Stomach (tissue), 9 donors: ENCODE data around the gene FYN. TPM values are rescaled to one million over a fixed set of nuclear protein-coding genes. Genes with fewer than 3 reads are reported as not detected.
A peak's percentile ranks its signal among the peaks of the same experiment; 100 is the strongest.

ENCODE experiments used
- DNase-seq, 2 donors: peaks; one replicate each; pipeline versions ENCODE4 v3.0.0 to v3.0.0-alpha.2; 2013 to 2019
- H3K27ac ChIP-seq, 5 donors: fragments of 200-600 bp in 4 of 5; sonication (generic) in 4 of 5; one replicate each; pipeline ENCODE4 v1.5.1; 2013 to 2019; ENCODE audit warnings: mild to moderate bottlenecking in 1 of 5, moderate library complexity in 1 of 5
- H3K27me3 ChIP-seq, 3 donors: fragments of 200-600 bp; sonication (generic); one replicate each; pipeline ENCODE4 v1.5.1; 2017 to 2019; ENCODE audit warnings: mixed run types in 1 of 3
- H3K36me3 ChIP-seq, 4 donors: fragments of 200-600 bp; sonication (generic); 1 replicate in 3 of 4; 2 replicates in 1 of 4; pipeline ENCODE4 v1.5.1; 2016 to 2019
- H3K4me1 ChIP-seq, 4 donors: fragments of 200-600 bp; sonication (generic); one replicate each; pipeline ENCODE4 v1.5.1; 2016 to 2019
- H3K4me3 ChIP-seq, 4 donors: fragments of 200-600 bp; sonication (generic) in 3 of 4; one replicate each; pipeline ENCODE4 v1.5.1; 2016 to 2019; ENCODE audit warnings: mild to moderate bottlenecking in 1 of 4
- H3K9me3 ChIP-seq, 4 donors: fragments of 200-600 bp; sonication (generic); one replicate each; pipeline ENCODE4 v1.5.1; 2016 to 2019
- EP300 ChIP-seq: sonication (generic); formaldehyde crosslinking; IDR thresholded peaks from one replicate; pipeline ENCODE4 v1.6.1; 2017; ENCODE audit warnings: antibody characterized with exemption
- POLR2A ChIP-seq, 4 donors: fragments of 450-650 bp; IDR thresholded peaks; one replicate each; pipeline ENCODE4 v1.6.1; 2016; ENCODE audit warnings: antibody characterized with exemption in 4 of 4, control low read depth in 2 of 4, mild to moderate bottlenecking in 1 of 4, moderate library complexity in 1 of 4
- POLR2AphosphoS5 ChIP-seq, 3 donors: sonication (generic); formaldehyde crosslinking; IDR thresholded peaks; one replicate each; pipeline ENCODE4 v1.6.1; 2016; ENCODE audit warnings: antibody characterized with exemption in 3 of 3
- WGBS, 5 donors: extraction: QIAGEN DNeasy Blood & Tissue Kit in 3 of 5; methylation state at CpG; one replicate each; pipeline versions ENCODE4 v1.1.5 to v1.1.7; 2013 to 2018; 5-methylcytosine and 5-hydroxymethylcytosine counted together
- intact Hi-C: fragments of 100-400 bp; cut with DNase I; formaldehyde crosslinking; loops from one replicate; pipeline ENCODE4 v1.15.1; 2023; ENCODE audit warnings: low total_unique reads
- polyA plus RNA-seq, 3 donors: library from polyadenylated mRNA; stranded (reverse); fragments of 200-250 nt; gene quantifications; one replicate each; pipeline ENCODE4 v1.2.3, GENCODE V29; 2013
- total RNA-seq, 5 donors: library from RNA; depleted of rRNA; stranded (reverse); fragments of >200 nt; gene quantifications; one replicate each; pipeline versions ENCODE4 v1.1.0 to v1.2.3, GENCODE V29; 2014 to 2016
- TF ChIP-seq, protein P1 (sequence below), 7 experiments: fragments of 450-650 bp in 4 of 7; fragments of 200-600 bp in 3 of 7; sonication (generic) in 3 of 7; IDR thresholded peaks; one replicate each; pipeline ENCODE4 v1.5.1; 2016 to 2019; ENCODE audit warnings: antibody characterized with exemption in 7 of 7, control low read depth in 2 of 7, mild to moderate bottlenecking in 1 of 7
- donor health status: healthy with polysubstance abuse.
- donor health status: Bipolar disorder and iron deficiency.
- donor health status: healthy.

The FYN gene
- total and polyA plus RNA-seq, 8 donors: 8.4 to 146 (median 37.1) TPM

GRCh38 chr6:111711476-111711875, 161.8 kb downstream of the FYN start:
- TF ChIP-seq, protein P1, sequence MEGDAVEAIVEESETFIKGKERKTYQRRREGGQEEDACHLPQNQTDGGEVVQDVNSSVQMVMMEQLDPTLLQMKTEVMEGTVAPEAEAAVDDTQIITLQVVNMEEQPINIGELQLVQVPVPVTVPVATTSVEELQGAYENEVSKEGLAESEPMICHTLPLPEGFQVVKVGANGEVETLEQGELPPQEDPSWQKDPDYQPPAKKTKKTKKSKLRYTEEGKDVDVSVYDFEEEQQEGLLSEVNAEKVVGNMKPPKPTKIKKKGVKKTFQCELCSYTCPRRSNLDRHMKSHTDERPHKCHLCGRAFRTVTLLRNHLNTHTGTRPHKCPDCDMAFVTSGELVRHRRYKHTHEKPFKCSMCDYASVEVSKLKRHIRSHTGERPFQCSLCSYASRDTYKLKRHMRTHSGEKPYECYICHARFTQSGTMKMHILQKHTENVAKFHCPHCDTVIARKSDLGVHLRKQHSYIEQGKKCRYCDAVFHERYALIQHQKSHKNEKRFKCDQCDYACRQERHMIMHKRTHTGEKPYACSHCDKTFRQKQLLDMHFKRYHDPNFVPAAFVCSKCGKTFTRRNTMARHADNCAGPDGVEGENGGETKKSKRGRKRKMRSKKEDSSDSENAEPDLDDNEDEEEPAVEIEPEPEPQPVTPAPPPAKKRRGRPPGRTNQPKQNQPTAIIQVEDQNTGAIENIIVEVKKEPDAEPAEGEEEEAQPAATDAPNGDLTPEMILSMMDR (IDR thresholded peaks at IDR 0.05): peak in 1 of 7 experiments; percentile 20
- no peak for TF ChIP-seq POLR2A (IDR thresholded peaks at IDR 0.05)
- no peak for TF ChIP-seq EP300
- TF ChIP-seq POLR2AphosphoS5 (IDR thresholded peaks at IDR 0.05): peak in 1 of 3 donors; percentile 30
- 26 to 42% (median 37%) methylated on average over 7 of the region's 7 CpGs for WGBS, 5 donors
- H3K36me3 ChIP-seq: peaks cover 5 to 32% (median 18%) of the 10 kb centered on the region in 4 donors
- peak overlapping the region; percentile 19 to 74 (median 63) for H3K27ac ChIP-seq
- peak; percentile 53 to 77 for DNase-seq
- H3K4me1 ChIP-seq: peaks cover 24 to 53% (median 37%) of the 10 kb centered on the region in 4 donors
- H3K9me3 ChIP-seq: no peaks in the 10 kb centered on the region
- intact Hi-C loops: loop anchor here (5.0 to 10.0 kb wide), 2 partner anchors 286 to 323 kb away; no protein-coding TSS in a partner anchor
- H3K4me3 ChIP-seq: no peak overlapping the region
- no peaks in the 10 kb centered on the region for H3K27me3 ChIP-seq

- H3K4me3 ChIP-seq: no peak overlapping the region
- intact Hi-C loops: loop anchor here (5.0 to 10.0 kb wide), 2 partner anchors 286 to 324 kb away; no protein-coding TSS in a partner anchor
- H3K27ac ChIP-seq: peak overlapping the region; percentile 48 to 74 (median 64)
- peaks cover 6 to 32% (median 20%) of the 10 kb centered on the region in 4 donors for H3K36me3 ChIP-seq
- 28 to 48% (median 40%) methylated on average over 4 of the region's 4 CpGs for WGBS, 5 donors
- TF ChIP-seq POLR2AphosphoS5 (IDR thresholded peaks at IDR 0.05) (no peak), EP300 (no peak), POLR2A (IDR thresholded peaks at IDR 0.05) (no peak)
- TF ChIP-seq, protein P1 (IDR thresholded peaks at IDR 0.05): no peak
- DNase-seq: no peak
- H3K4me1 ChIP-seq: peaks cover 24 to 53% (median 37%) of the 10 kb centered on the region in 4 donors
- H3K9me3 ChIP-seq: no peaks in the 10 kb centered on the region
- H3K27me3 ChIP-seq: no peaks in the 10 kb centered on the region
Measured at GRCh38 chr6:111710911-111711310, 162.3 kb downstream of the FYN start.

DNA sequence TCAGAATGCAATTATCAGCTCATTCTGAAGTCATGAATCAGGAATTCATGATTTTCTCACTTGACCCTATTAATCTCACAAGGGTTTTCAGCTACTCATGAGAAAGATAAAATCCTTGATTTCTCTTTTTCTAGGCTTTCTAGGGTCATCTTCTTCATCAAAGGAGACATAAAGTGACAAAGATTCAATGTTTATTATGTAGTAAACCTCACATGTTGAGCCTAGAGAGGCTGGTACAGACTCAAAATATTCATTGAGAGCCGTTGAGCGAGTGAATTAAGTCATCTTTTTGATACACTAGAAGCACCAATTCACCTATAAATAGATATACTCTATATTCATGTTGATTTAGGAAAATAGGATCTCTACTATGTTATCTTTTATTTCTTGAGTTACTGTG, 162.8 kb downstream of the FYN start:
- no peak for DNase-seq
- Histone ChIP-seq H3K4me3 (no peak overlapping the region), H3K27ac (peak overlapping the region in 4 of 5 donors; percentile 29 to 74 (median 56)), H3K36me3 (peaks cover 7 to 31% (median 22%) of the 10 kb centered on the region in 4 donors), H3K27me3 (no peaks in the 10 kb centered on the region), H3K4me1 (peaks cover 24 to 53% (median 37%) of the 10 kb centered on the region in 4 donors), H3K9me3 (no peaks in the 10 kb centered on the region)
- no peak for TF ChIP-seq POLR2A (IDR thresholded peaks at IDR 0.05)
- no peak for TF ChIP-seq POLR2AphosphoS5 (IDR thresholded peaks at IDR 0.05)
- no peak for TF ChIP-seq EP300
- TF ChIP-seq, protein P1 (IDR thresholded peaks at IDR 0.05): no peak
- intact Hi-C loops: loop anchor here (5.0 to 10.0 kb wide), 2 partner anchors 287 to 324 kb away; no protein-coding TSS in a partner anchor
- 36 to 57% (median 46%) methylated on average over 2 of the region's 2 CpGs for WGBS, 5 donors

- Histone ChIP-seq H3K9me3 (no peaks in the 10 kb centered on the region), H3K4me1 (peaks cover 24 to 53% (median 37%) of the 10 kb centered on the region in 4 donors), H3K4me3 (no peak overlapping the region), H3K36me3 (peaks cover 7 to 27% (median 24%) of the 10 kb centered on the region in 4 donors), H3K27ac (peak overlapping the region in 4 of 5 donors; percentile 29 to 74 (median 56)), H3K27me3 (no peaks in the 10 kb centered on the region)
- peak; percentile 69 to 91 for DNase-seq
- TF ChIP-seq POLR2AphosphoS5 (IDR thresholded peaks at IDR 0.05): no peak
- TF ChIP-seq, protein P1 (IDR thresholded peaks at IDR 0.05): peak in 5 of 7 experiments; percentile 46 to 87 (median 76)
- intact Hi-C loops: loop anchor here (5.0 to 10.0 kb wide), 2 partner anchors 287 to 325 kb away; no protein-coding TSS in a partner anchor
- WGBS, 5 donors: 11 to 29% (median 20%) methylated on average over 5 of the region's 5 CpGs
Measured at GRCh38 chr6:111709615-111710398, 163.4 kb downstream of the FYN start.
